ENCODE measurements around the gene HAL.
"Not testable (repeated sequence)": the region's sequence is repeated elsewhere in the genome, so short reads cannot be mapped to it uniquely, and the experiment has no call there.

HAL gene

GRCh38 chr12:95976416-95976832 lies 19.7 kb downstream of the HAL start:
- DNase-seq: no peak

- no peak for DNase-seq
Measured at GRCh38 chr12:95975491-95975890, 20.7 kb downstream of the HAL start.

- DNase-seq: no peak
Measured at GRCh38 chr12:95974358-95974757, 21.8 kb downstream of the HAL start.

GRCh38 chr12:95972832-95973456 lies 23.2 kb downstream of the HAL start:
- DNase-seq: no peak

- no peak for DNase-seq
Measured at GRCh38 chr12:95970905-95971304, 25.2 kb downstream of the HAL start.

- DNase-seq: not testable (repeated sequence)
Measured at GRCh38 chr12:95969116-95969515, 27.0 kb downstream of the HAL start.

GRCh38 chr12:95967301-95967700 lies 28.8 kb downstream of the HAL start:
- no peak for DNase-seq

GRCh38 chr12:95966287-95966870 lies 29.8 kb downstream of the HAL start:
- no peak for DNase-seq

- peak in 1 of 5 experiments; percentile 19 for DNase-seq
Measured at GRCh38 chr12:95963096-95963495, 33.0 kb downstream of the HAL start.

GRCh38 chr12:95962222-95962621 lies 33.9 kb downstream of the HAL start:
- no peak for DNase-seq

- no peak for DNase-seq
Measured at GRCh38 chr12:95960241-95960640, 35.9 kb downstream of the HAL start.

GRCh38 chr12:95959107-95959506 lies 37.0 kb downstream of the HAL start:
- peak in 1 of 5 experiments; percentile 38 for DNase-seq

- no peak for DNase-seq
Measured at GRCh38 chr12:95956557-95957145, 39.5 kb downstream of the HAL start.

- DNase-seq: no peak
Measured at GRCh38 chr12:95955549-95956159, 40.5 kb downstream of the HAL start.

- no peak for DNase-seq
Measured at GRCh38 chr12:95953000-95953399, 43.1 kb downstream of the HAL start.

GRCh38 chr12:95951515-95951914 lies 44.6 kb downstream of the HAL start:
- no peak for DNase-seq

GRCh38 chr12:95949477-95950206 lies 46.5 kb downstream of the HAL start:
- DNase-seq: no peak

GRCh38 chr12:95944108-95944704 lies 51.9 kb downstream of the HAL start:
- no peak for DNase-seq

- peak; percentile 28 to 76 (median 49) for DNase-seq
Measured at GRCh38 chr12:95943330-95943842, 52.8 kb downstream of the HAL start, which contains the start of gene AMDHD1. Gene AMDHD1 (plus strand): TSS chr12:95943331. CDS start chr12:95943399, 68 bp downstream.

GRCh38 chr12:95942524-95943329 lies 53.4 kb downstream of the HAL start, which contains the start of gene CCDC38:
Gene CCDC38 (minus strand): TSS chr12:95942614. CDS start chr12:95936509, 6,105 bp downstream.
- peak; percentile 46 to 93 (median 76) for DNase-seq

- peak in 1 of 5 experiments; percentile 39 for DNase-seq
Measured at GRCh38 chr12:95942101-95942523, 54.0 kb downstream of the HAL start.
